GM10266 (cell line): Measurements from ENCODE around the gene PCSK1N.
"Not testable (repeated sequence)": the region's sequence is repeated elsewhere in the genome, so short reads cannot be mapped to it uniquely, and the experiment has no call there.

Experiments used
- DNase-seq: peaks from one replicate; pipeline ENCODE4 v3.0.0; 2012; ENCODE audit errors: extremely low spot score
- TF ChIP-seq, protein P1 (sequence below): IDR thresholded peaks from 2 replicates; pipeline ENCODE4 v1.5.1; 2012; ENCODE audit warnings: mild to moderate bottlenecking, low read depth; ENCODE audit not compliant: control insufficient read depth, insufficient read depth; ENCODE audit errors: missing control alignments

The PCSK1N gene

DNA sequence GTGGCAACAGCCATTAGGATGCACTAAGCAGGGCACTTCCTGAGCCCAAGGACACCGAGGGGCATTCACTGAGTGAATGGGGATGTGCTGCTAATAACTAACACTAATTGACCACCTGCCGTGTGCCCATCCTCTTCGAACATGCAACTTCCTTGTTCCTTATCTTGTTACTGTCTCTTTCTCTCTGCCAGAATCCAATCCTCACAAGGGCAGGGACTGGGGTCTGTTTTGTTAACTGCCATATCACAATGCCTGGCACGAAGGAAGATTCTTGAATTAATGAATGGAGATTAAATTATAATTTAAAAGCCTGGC lies 7.8 kb downstream of the PCSK1N start:
- TF ChIP-seq, protein P1, sequence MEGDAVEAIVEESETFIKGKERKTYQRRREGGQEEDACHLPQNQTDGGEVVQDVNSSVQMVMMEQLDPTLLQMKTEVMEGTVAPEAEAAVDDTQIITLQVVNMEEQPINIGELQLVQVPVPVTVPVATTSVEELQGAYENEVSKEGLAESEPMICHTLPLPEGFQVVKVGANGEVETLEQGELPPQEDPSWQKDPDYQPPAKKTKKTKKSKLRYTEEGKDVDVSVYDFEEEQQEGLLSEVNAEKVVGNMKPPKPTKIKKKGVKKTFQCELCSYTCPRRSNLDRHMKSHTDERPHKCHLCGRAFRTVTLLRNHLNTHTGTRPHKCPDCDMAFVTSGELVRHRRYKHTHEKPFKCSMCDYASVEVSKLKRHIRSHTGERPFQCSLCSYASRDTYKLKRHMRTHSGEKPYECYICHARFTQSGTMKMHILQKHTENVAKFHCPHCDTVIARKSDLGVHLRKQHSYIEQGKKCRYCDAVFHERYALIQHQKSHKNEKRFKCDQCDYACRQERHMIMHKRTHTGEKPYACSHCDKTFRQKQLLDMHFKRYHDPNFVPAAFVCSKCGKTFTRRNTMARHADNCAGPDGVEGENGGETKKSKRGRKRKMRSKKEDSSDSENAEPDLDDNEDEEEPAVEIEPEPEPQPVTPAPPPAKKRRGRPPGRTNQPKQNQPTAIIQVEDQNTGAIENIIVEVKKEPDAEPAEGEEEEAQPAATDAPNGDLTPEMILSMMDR = no peak
- no peak for DNase-seq

DNA sequence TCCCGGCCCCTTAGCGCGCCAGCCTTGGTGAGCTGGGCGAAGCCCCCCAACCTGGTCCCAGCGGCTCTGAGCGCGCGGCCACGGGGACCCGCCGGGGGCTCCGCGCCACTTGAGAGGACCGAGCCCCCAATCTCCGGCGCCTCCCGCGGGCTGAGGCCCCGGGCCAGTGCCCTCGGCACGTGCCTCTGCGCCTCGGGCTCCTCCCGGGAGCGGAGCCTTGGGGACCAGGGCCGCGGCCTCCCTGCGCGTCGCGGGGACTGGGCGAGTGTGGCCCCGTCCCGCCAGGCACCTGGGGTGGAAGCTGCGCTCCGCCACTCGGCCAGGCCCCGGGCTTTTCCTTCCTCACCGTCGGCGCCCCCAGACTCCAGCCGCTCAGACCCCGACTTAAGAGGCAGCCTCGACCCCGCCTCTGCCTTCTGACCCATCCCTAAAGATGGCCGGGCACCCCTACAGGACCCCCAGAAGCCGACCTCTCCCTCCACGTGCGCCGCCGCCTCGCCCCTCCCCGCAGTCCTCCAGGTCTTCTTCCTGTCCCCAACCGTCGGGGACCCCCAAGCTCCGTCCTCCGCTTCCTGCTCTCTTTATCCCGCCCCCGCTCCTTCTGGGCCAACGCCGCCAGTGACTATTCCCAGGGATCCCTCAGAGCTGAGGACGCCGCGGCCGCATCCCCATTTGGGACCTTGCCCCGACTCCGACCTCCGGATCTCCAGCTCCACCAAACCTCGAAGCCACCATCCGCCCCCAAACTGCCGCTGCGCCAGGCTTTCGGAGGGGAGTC lies 8.3 kb downstream of the PCSK1N start:
- DNase-seq = no peak
- TF ChIP-seq, protein P1 = no peak

DNA sequence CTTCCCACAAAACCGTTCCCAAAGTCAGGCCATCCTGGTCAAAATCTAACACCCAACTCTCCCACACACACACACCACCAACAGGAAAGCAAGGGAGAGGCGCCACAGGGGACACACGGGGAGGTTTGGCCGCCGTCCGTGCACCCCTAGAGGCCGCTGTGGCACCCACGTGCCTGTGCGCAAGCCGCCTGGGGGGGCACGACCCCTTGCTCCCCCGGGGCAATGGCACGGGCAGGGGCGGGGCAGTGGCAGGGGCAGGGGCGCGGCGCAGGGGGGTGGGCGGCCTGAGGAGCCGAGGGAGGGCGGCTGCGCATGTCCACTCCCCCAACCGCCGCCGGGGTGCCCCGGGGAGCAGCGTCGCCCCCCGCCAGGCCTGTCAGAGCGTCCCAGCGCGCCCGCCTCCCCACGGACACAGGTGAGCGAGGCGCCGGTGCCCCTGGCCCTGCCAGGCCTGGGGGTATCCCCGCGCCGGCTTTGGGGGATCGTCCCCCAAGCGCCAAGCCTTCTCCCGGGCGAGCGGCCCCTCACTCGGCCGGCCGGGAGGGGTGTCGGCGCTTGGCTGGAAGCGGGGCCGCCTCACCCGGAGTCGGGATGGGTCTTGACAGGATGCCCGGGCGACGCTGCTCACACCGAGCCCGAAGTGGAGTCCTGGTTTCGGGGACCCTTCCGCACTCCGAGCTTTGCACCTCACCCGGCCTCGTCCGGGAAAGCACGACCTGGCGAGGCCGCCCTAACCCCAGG lies 9.1 kb downstream of the PCSK1N start, which contains the start of gene ERAS:
TSS of gene ERAS (plus strand) at position 379 of the 741 bp plus-strand sequence. CDS start 2,611 bp downstream, outside the sequence.
- peak; percentile 43 for DNase-seq
- TF ChIP-seq, protein P1 = peak; percentile 27

DNA sequence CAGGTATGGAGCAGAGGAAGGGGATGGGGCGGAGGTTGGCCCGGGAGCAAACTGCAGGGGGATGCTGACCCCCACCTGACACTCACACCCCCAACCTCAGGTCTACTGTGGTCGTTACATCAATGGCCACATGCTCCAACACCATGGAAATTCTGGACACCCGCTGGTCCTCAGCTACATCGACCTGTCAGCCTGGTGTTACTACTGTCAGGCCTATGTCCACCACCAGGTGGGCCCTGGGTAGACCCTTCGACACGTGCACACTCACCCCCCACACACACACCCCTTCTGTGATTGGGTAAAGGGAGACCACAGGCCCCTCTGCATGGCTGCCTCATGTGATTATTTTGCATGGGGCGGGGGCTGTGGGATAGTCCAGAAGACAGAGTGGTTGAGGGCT lies 11.3 kb downstream of the PCSK1N start:
- DNase-seq = no peak
- TF ChIP-seq, protein P1 = no peak

DNA sequence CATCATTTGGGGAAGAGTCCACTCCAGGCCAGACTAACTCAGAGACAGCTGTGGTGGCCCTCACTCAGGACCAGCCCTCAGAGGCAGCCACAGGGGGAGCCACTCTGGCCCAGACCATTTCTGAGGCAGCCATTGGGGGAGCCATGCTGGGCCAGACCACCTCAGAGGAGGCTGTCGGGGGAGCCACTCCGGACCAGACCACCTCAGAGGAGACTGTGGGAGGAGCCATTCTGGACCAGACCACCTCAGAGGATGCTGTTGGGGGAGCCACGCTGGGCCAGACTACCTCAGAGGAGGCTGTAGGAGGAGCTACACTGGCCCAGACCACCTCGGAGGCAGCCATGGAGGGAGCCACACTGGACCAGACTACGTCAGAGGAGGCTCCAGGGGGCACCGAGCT lies 12.4 kb downstream of the PCSK1N start:
- no peak for DNase-seq
- TF ChIP-seq, protein P1 = no peak

DNA sequence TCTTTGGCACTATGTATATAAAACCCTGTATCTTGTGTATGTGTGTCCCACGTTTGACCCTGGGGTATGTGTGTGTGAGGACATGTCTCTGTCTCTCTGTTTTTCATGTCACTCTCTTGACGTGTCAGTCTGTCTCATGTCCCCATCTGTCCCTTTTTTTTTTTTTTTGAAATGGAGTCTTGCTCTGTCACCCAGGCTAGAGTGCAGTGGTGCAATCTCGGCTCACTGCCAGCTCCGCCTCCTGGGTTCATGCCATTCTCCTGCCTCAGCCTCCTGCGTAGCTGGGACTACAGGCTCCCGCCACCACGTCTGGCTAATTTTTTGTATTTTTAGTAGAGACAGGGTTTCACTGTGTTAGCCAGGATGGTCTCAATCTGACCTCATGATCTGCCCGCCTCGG lies 16.0 kb downstream of the PCSK1N start:
- DNase-seq = not testable (repeated sequence)

DNA sequence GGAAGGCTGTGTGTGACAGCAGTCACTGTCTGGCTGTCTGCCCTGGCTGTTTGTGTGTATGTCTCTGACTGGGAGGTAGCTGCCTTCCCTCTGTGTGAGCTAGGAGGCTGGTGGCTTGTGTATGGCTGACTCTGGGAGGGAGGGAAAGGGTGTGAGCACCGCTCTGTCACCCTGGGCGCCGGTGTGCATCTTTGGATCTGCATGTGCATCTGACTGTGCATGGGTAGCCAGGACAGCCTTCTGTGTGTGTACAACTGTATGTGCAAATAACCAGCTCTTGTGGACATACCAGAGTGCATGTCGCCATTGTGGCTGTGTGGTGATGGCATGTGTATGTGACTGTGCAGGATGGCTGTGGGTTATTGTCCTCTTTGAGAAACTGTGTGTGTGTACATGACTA lies 16.5 kb downstream of the PCSK1N start:
- TF ChIP-seq, protein P1 = no peak
- no peak for DNase-seq
